Cardiac muscle cell (in vitro differentiated cells and primary cell): ENCODE measurements around the gene TDRD1. TPM values are rescaled to one million over a fixed set of nuclear protein-coding genes. Genes with fewer than 3 reads are reported as not detected.

Source experiments
- DNase-seq, 2 donors: peaks; one replicate each; pipeline versions ENCODE4 v3.0.0 to v3.0.0-alpha.2; 2010 to 2017; ENCODE audit warnings: low read depth in 1 of 2, low spot score in 1 of 2
- H3K27ac ChIP-seq: fragments of 200-600 bp; sonication (generic); 2 replicates; pipeline ENCODE4 v1.5.1; 2016
- H3K27me3 ChIP-seq: fragments of 200-600 bp; sonication (generic); 2 replicates; pipeline ENCODE4 v1.6.0; 2016; ENCODE audit warnings: control low read depth
- H3K36me3 ChIP-seq: fragments of 200-600 bp; sonication (generic); 2 replicates; pipeline ENCODE4 v1.5.1; 2016; ENCODE audit warnings: control low read depth
- H3K4me1 ChIP-seq: fragments of 200-600 bp; sonication (generic); 2 replicates; pipeline ENCODE4 v1.8.1; 2017; ENCODE audit warnings: low read depth, mild to moderate bottlenecking, mixed run types
- H3K4me3 ChIP-seq: fragments of 200-600 bp; sonication (generic); 2 replicates; pipeline ENCODE4 v1.5.1; 2016; ENCODE audit warnings: mild to moderate bottlenecking
- H3K9me3 ChIP-seq: fragments of 200-600 bp; sonication (generic); 2 replicates; pipeline ENCODE4 v1.5.1; 2017; ENCODE audit warnings: low read depth, mild to moderate bottlenecking, control low read depth
- CTCF ChIP-seq: IDR thresholded peaks from 2 replicates; pipeline ENCODE4 v1.5.1; 2012; ENCODE audit warnings: low read depth, mild to moderate bottlenecking, low read length
- polyA plus RNA-seq: library from polyadenylated mRNA; unstranded; fragments of >200 nt; fragmentation: Nextera tagmentation; extraction: Ambion mirVana; gene quantifications from 2 replicates; pipeline ENCODE4 v1.2.1, GENCODE V29; 2016
- total RNA-seq: library from RNA; depleted of rRNA; stranded (reverse); fragments of >200 nt; gene quantifications from 2 replicates; pipeline ENCODE4 v1.2.3, GENCODE V29; 2016

Gene TDRD1
- total and polyA plus RNA-seq, 2 experiments from 2014 or later, result not detected

DNA sequence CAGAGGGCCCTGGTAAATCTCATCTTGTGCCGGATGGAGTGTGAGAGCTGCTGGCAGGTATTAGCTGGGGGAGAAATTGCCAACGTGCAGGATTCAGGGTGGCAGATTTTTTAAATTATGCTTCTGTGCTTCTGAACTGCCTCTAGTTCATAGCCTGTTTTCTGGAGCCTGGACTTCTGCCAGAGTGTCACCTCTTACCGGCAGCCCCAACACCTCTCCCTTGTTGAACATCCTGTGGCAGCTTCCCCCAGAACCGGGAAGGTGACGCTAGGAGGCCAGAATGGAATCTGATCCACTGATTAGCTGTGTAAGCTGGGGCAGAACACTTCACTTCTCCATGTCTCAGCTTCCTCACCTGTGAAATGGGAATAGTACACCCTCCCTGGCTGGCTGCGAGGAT lies 65.0 kb downstream of the TDRD1 start:
- no peak for DNase-seq
- peaks cover 53% of the 10 kb centered on the region for H3K27me3 ChIP-seq
- H3K27ac ChIP-seq, result no peak overlapping the region
- no peaks in the 10 kb centered on the region for H3K36me3 ChIP-seq
- H3K4me1 ChIP-seq, result peaks cover under 1% of the 10 kb centered on the region
- H3K4me3 ChIP-seq, result no peak overlapping the region
- H3K9me3 ChIP-seq, result no peaks in the 10 kb centered on the region
- TF ChIP-seq CTCF, result no peak

GRCh38 chr10:114245121-114245791 lies 66.1 kb downstream of the TDRD1 start:
- H3K4me1 ChIP-seq, result no peaks in the 10 kb centered on the region
- DNase-seq, result no peak
- H3K27ac ChIP-seq, result no peak overlapping the region
- H3K27me3 ChIP-seq, result peaks cover 42% of the 10 kb centered on the region
- no peaks in the 10 kb centered on the region for H3K9me3 ChIP-seq
- TF ChIP-seq CTCF, result no peak
- no peaks in the 10 kb centered on the region for H3K36me3 ChIP-seq
- H3K4me3 ChIP-seq, result no peak overlapping the region

GRCh38 chr10:114246679-114247305 lies 67.6 kb downstream of the TDRD1 start:
- DNase-seq, result no peak
- no peak for TF ChIP-seq CTCF
- Histone ChIP-seq H3K27ac (no peak overlapping the region), H3K36me3 (no peaks in the 10 kb centered on the region), H3K4me1 (no peaks in the 10 kb centered on the region), H3K4me3 (no peak overlapping the region), H3K27me3 (peaks cover 27% of the 10 kb centered on the region), H3K9me3 (no peaks in the 10 kb centered on the region)

DNA sequence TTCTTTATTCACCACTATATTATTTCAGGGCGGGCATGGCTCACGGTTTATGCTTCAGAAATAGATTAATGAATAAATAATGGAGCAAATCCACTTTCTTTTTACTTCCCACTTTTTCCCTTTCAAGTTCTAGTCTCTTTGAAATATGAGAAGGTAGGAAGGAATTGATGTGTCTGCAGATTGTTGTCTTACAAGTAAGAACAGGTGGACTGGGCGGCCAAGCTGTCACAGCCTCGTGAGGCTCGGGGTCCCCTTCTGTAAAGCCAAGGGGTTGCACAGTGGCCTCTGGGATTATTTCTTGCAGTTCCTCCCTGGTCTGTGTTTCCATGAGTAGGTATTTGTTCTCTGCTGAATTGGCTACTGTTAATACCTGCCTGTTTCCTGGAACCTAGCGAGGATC lies 71.1 kb downstream of the TDRD1 start:
- H3K9me3 ChIP-seq, result no peaks in the 10 kb centered on the region
- no peak overlapping the region for H3K4me3 ChIP-seq
- no peaks in the 10 kb centered on the region for H3K4me1 ChIP-seq
- no peaks in the 10 kb centered on the region for H3K27me3 ChIP-seq
- no peak overlapping the region for H3K27ac ChIP-seq
- DNase-seq, result no peak
- TF ChIP-seq CTCF, result no peak
- H3K36me3 ChIP-seq, result no peaks in the 10 kb centered on the region

DNA sequence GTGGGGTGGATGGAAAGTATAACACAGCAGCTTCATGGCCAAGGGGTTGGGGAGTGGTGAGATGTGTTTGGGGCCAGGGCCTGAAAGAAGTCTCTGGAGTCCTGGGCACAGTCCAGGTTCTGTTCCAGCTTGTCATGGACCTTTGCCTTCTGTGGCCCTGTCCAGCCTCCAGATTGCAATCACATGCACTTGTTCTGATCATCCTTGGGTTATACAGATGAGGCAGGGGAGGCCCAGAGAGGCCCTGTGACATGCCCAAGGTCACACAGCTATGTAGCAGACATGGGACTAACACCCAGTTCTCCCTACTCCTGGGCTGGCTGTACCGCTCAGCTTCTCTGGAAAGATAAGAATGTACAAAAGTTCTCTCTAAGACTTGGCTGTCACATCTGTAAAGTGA lies 71.6 kb downstream of the TDRD1 start:
- no peaks in the 10 kb centered on the region for H3K4me1 ChIP-seq
- H3K27me3 ChIP-seq, result no peaks in the 10 kb centered on the region
- no peak overlapping the region for H3K27ac ChIP-seq
- no peaks in the 10 kb centered on the region for H3K36me3 ChIP-seq
- no peak for DNase-seq
- no peak overlapping the region for H3K4me3 ChIP-seq
- TF ChIP-seq CTCF, result no peak
- no peaks in the 10 kb centered on the region for H3K9me3 ChIP-seq
